HG03025 (cell line): Measurements from ENCODE around the gene COX14.
"Not testable (repeated sequence)": the region's sequence is repeated elsewhere in the genome, so short reads cannot be mapped to it uniquely, and the experiment has no call there.

Experiments
- ATAC-seq: cut with Tn5 transposase; IDR thresholded peaks from one replicate; pipeline ENCODE4 v1.9.1; 2021; ENCODE audit warnings: mild to moderate bottlenecking, moderate library complexity; ENCODE audit not compliant: unreplicated experiment, low FRiP score

Gene COX14

DNA sequence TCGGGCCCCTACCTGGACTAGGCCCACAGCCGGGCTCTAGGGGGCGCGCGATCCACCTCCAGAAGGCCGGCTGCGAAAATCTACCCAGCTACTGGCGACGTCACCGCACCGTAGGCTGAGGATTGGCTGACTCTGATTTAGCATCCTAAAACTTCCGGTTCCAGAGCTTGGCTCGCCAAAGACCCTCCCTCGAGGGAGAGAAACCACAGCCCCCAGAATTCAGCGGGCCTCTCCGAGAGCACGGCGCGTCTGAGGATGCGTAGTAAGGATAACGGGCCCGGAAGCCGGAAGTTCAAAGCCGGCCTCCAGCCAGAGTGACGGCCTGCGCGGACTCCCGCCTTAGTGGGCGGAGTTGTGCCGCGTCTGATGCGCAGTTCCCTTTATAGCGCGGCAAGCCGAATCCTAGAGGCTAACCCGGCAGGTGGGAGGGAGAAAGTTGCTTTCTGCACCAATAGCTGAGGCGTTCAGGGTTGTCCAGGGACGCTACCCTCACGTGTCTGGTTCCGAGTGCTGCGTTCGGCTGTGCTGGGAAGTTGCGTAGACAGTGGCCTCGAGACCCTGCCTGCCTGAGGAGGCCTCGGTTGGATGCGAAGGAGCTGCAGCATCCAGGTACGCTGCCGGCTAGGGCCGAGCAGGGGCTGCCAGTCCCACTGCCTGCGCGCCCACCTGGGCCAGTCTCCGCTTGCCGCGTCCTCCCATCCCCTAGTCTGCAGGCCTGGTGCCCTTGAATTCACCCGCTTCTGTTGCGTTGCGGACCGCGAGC, at the start of gene COX14:
COX14 (plus strand) TSS at position 544 of the 763 bp plus-strand sequence. CDS start 7,808 bp downstream, outside the sequence.
- ATAC-seq = peak; percentile 81

DNA sequence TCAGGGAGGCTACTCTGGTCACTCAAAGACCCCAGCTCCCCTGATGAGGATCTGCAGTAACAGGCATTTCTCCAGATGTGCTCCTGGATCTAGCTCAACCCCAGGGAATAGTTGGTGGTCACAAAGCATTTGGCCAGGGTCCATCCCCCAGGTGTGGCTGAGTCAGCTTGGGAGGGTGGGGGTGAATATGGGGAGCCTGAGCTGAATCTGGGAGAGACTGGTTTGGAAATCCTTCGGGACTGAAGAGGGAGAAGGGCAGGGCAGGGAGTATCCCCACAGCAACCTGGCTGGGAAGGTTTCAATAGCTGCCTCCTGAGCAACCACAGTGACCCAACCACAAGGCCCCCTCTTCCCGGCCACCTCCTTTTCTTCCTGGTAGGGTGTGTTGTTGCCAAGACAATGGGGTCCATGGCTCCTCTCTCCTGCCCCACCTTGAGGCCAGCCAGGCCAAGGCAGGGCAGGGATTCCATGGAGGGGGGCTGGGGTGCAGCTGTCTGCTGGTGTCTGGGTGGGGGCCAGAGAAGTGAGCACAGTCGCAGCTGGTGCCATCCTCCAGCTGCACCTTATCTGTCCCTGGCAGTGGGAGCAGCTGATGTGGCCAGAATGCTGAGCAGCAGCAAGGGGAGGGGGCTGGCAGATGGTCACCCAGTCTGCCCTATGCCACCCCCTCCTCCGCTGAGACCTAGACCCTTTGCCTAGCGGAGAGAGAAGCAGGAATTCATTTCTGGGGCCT, 49.1 kb upstream of the COX14 start:
- no peak for ATAC-seq

GRCh38 chr12:50065726-50066310, 46.2 kb upstream of the COX14 start:
- no peak for ATAC-seq

DNA sequence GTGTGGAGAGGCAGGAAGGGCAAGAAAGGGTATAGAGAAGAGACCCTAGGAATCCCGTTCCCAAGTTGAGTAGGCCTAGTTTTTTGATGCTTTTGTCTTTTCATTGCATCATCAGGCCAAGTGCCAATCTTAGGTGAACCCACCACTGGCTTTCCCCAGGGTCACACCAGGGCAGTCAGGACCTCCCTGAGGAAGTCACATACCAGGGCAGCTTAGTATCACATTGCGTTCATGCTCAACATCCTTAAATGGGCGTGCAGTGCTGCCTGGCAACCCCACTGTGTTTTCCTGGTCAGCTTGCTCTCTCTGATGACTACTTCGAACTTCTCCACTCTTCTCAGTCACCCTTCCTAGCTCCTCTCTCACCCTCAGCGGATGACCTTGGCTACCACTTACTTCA, 45.6 kb upstream of the COX14 start:
- no peak for ATAC-seq

- ATAC-seq = no peak
Observed at GRCh38 chr12:50069069-50069468, 43.0 kb upstream of the COX14 start.

DNA sequence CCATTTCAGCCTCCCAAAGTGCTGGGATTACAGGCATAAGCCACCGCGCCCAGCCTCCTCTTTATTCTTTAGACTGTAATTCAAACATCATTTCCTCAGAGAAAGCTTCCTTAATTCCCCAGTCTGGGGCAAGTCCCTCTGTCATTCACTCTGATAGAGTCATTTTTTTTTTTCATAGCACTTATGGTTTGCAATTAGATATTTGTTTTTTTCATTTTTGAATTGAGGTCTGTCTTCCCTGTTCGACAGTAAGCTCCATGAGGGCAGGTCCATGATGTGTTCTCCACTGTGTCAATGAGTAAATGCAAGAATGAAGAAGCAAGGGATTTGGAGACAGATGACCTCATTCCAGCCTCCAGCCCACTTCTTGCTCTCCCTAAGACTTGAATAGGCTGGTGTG, 42.5 kb upstream of the COX14 start:
- no peak for ATAC-seq

DNA sequence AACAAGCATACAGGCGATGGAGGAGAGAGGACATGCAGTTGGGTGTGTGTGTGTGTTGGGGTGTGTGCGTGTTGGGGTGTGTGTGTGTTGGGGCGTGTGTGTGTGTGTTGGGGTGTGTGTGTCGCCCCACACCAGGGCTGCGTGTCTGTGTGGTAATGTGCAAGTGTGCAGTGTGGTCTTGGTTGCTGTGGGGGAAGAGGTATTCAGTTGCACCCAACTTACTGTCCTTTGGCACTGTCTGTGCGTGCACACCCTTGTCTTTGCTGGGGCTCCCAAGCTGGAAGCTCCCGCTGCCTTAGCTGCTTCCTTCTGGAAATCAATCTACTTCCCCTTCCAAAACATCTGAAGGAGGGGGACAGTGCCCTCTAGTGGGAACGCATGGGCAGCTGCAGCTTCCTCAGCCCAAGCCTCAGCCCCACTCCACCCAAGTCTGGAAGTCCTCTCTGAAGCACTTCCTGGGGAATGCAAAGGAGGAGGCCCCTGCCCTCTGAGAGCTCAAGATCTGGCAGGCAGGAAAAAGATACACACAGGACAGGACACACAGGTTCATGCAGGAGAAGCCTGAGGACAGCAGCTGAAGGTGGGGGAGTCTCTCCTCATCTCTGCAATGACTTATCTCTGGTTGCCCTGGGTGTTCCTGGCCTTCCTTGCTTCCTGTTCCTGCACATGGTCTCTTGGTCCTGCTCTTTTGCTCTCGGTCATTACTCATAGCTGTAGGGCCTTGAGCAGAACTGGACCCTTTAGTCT, 41.5 kb upstream of the COX14 start:
- ATAC-seq = no peak

- ATAC-seq = no peak
Observed at GRCh38 chr12:50072198-50072907, 39.7 kb upstream of the COX14 start.

GRCh38 chr12:50073206-50073605, 38.8 kb upstream of the COX14 start:
- no peak for ATAC-seq

DNA sequence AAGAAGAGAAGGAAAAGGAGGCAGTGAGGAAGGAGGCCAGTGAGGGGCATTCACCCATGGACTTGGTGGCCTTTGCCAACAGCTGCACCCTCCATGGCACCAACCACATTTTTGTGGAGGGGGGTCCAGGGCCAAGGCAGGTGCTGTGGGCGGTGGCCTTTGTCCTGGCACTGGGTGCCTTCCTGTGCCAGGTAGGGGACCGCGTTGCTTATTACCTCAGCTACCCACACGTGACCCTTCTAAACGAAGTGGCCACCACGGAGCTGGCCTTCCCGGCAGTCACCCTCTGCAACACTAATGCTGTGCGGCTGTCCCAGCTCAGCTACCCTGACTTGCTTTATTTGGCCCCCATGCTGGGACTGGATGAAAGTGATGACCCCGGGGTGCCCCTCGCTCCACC, 38.3 kb upstream of the COX14 start:
- no peak for ATAC-seq

GRCh38 chr12:50074936-50075807, 36.9 kb upstream of the COX14 start:
- no peak for ATAC-seq

DNA sequence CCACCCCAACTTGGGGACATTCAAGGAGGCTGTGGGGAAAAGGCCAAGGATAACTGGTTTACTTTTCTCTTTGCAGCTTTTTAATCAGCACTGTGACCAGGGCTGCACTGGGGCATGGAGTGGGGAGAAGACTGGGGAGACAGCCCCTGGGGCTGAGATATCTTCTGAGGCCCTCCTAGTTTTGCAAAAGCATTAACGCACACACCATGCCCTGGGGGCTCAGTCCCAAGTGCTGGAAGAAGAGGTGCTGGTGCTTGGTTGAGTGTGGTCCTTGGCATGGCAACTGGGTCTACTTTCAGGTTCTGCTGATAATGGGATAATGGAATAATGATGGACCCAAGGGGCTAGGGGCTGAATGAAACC, 36.2 kb upstream of the COX14 start:
- ATAC-seq = no peak

- no peak for ATAC-seq
Observed at GRCh38 chr12:50077099-50077498, 34.9 kb upstream of the COX14 start.

GRCh38 chr12:50078281-50078680, 33.8 kb upstream of the COX14 start:
- no peak for ATAC-seq

- ATAC-seq = no peak
Observed at GRCh38 chr12:50079771-50080170, 32.3 kb upstream of the COX14 start.

- ATAC-seq = no peak
Observed at GRCh38 chr12:50081096-50081808, 30.8 kb upstream of the COX14 start.

DNA sequence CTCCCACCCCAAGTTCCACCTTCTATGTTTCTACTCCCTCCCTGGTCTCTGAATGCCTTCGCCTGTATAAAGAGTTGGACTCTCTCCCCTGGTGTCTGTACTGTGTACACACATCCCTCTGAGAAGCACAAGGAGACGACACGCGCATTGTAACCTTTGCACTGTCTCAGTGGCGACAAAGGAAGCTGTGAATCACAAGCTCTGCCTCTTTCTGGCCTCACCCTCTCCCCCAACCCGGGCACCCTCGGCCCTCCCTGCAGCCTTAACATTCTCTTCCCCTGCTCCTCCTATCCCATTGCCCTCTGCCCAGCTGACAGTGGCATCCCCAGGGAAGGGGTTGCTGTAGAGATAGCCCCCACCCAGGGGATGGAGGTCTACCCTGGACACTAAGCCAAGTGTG, 29.4 kb upstream of the COX14 start:
- ATAC-seq = no peak

DNA sequence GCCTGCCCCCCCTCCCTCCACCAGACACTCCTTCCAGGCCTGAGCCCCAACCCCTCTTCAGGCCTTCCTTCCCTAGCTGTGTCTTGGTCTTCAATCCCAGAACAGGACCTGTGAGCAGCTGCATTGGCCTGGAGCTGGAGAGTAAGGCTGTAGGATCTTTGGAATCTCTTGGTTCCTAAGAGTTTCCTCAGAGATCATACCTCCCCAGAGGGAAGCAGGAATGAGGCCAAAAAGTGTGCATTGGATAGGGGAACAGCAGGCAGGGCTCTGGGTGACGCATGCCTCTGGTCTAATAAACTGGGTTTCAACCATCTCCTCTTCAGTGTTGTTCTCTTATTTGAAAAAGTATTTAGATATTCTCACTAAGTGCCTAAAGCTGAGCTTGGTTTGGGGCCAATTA, 28.7 kb upstream of the COX14 start:
- ATAC-seq = no peak

GRCh38 chr12:50084409-50084774, 27.6 kb upstream of the COX14 start:
- ATAC-seq = not testable (repeated sequence)
